GM10266 (cell line): ENCODE results near the gene ATP2C2.

Experiments used
- DNase-seq: peaks from one replicate; pipeline ENCODE4 v3.0.0; 2012; ENCODE audit errors: extremely low spot score
- CTCF ChIP-seq: IDR thresholded peaks from 2 replicates; pipeline ENCODE4 v1.5.1; 2012; ENCODE audit warnings: mild to moderate bottlenecking, low read depth; ENCODE audit not compliant: control insufficient read depth, insufficient read depth; ENCODE audit errors: missing control alignments

ATP2C2 gene

GRCh38 chr16:84513666-84514065 is 145.3 kb downstream of the ATP2C2 start:
- TF ChIP-seq CTCF, result no peak
- DNase-seq, result no peak
